CD4-positive, alpha-beta T cell treated with Interleukin-15 for 4 hours (primary cell): ENCODE results near the gene RNF126.
"Not testable (repeated sequence)": the region's sequence is repeated elsewhere in the genome, so short reads cannot be mapped to it uniquely, and the experiment has no call there.

Source experiments
- DNase-seq: peaks from one replicate; pipeline ENCODE4 v3.0.0-alpha.2; 2020; ENCODE audit warnings: low spot score

The RNF126 gene

DNA sequence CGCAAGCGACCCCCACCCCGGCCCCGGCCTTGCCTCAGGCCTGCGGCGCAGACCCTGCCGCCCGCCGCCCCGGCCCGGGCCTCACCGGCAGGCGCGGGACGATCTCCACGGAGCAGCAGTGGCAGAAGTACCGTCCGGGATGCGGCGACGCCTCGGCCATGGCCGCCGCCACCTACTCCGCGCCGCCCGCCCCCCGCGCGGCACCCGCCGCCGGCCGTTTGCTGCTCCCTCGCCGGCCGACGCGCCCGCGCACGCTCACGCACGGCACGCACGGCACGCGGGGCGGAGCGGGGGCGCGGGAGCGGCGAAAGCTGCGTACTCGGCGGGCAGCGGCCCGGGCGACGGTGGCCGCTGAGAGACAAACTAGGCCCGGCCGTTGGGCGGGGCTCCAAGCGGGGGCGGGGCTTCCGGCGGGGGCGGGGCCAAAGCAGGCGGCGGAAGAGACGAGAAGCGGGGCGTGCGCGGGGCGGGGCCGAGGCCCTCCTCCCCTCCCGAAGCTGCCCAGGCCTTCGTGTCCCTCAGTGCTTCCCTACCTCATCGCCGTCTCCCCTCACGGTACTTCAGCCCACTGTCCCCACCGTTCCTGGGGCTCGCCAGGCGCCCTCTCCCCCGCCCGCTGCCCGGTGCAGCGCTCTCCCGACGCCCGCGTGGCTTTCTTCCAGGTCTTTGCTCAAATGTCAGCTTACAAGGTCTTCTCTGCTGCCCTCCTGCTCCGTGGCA lies at the start of gene RNF126:
TSS of gene RNF126 (minus strand) at position 253 of the 720 bp plus-strand sequence. CDS start at position 160, 93 bp downstream.
- peak; percentile 96 for DNase-seq

DNA sequence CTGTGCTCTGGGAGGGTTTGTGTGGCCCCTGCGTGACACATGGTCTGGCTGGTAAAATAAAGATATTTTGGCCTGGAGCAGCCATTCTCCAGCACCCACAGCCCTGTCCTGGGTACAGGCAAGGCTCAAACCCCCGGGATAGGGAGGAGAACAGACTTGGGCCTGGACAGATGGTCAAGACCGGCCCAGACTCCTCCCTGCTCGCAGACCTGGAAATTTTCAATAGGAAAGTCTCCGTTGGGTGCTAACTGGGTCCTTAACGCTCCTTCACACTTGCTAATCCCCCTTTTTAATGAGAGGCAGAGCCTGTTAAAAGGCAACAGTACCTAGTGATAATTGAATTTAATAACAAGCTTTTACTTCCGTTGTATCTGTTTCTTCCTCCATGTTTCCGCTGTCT lies 48.2 kb upstream of the RNF126 start:
- no peak for DNase-seq

DNA sequence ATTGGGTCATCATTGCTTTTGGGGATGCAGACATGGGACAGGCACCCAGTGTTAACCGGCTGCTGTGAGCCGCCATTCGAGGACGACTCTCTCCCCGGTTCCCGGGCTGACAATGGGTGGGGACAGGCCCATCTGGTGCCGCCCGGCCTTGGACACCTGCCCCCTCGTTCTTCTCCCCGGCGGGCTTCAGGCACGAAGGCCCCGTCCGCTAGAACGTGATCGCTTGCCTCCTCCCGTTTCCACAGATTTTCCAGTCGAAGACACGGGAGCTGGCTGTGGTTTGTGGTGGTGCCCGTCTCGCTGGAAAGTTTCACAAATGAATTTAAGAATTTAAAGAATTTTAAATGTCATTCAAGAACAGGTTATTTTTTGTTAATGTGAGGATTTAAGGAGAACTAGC lies 47.8 kb upstream of the RNF126 start:
- DNase-seq: no peak

DNA sequence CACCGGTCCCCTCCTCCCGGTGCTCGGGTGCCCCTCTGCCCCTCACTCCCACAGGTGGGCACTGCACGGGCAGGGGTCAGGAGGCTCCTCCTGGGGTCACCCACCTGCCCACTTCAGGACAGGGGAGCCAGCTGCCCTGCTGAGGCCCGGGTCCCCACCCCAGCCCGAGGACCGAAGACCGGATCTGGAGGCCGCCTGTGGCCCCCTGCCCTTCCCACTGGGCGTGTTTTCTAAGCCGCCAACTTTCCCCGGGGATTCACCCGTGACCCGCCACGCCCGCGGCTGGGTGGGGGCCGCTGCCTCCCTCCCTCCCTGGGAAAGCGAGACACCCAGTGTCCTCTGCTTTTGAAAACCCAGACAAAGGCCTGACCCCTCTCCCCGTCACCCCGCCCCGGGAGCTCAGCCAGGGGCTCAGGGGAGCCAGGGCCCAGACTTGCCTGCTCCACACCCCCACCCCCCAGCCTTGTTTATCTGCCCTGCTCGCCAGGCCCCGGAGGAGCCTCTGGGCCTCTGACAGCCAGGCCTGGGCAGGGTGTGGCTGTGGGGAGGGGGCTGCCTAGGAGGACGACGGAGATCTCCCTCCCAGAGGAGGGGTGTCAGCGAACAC lies 47.1 kb upstream of the RNF126 start:
- no peak for DNase-seq

DNA sequence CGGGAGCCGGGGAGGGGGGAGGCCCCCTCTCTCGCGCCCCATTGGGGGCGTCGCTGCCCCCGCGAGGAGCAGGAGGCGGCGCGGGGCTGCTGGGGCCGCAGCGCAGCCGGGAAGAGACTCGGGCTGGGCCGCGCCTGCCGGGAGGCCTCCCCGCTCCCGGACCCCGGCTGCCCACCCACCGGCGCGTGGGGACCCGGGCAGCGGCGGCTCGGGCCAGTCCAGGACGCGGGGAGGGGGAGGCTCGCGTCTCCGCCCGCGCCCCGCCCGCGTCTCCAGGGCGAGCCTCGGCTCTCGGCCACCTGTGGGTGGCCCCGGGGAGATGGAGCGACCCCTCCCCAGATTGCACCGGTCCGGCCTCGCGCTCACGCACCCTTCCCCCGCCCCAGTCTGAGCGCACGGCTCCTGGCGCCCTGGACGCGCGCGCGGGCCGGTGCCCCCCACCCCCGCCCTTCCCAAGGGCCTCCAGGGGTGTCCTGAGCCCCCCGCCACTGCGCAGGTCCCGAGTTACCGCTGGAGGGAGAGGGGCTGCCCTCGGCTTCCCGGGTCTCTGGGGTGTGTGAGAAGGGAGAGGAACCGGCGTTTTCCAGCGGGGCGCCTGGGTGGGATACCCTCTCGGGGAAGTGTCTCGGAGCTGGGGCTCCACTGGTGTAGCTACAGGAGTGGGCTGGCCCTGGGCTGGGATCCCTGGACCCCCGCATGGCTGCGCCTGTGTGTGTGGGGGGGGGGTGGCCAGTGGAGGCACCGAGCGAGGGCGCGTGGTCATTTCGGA lies 46.4 kb upstream of the RNF126 start:
- DNase-seq: no peak

DNA sequence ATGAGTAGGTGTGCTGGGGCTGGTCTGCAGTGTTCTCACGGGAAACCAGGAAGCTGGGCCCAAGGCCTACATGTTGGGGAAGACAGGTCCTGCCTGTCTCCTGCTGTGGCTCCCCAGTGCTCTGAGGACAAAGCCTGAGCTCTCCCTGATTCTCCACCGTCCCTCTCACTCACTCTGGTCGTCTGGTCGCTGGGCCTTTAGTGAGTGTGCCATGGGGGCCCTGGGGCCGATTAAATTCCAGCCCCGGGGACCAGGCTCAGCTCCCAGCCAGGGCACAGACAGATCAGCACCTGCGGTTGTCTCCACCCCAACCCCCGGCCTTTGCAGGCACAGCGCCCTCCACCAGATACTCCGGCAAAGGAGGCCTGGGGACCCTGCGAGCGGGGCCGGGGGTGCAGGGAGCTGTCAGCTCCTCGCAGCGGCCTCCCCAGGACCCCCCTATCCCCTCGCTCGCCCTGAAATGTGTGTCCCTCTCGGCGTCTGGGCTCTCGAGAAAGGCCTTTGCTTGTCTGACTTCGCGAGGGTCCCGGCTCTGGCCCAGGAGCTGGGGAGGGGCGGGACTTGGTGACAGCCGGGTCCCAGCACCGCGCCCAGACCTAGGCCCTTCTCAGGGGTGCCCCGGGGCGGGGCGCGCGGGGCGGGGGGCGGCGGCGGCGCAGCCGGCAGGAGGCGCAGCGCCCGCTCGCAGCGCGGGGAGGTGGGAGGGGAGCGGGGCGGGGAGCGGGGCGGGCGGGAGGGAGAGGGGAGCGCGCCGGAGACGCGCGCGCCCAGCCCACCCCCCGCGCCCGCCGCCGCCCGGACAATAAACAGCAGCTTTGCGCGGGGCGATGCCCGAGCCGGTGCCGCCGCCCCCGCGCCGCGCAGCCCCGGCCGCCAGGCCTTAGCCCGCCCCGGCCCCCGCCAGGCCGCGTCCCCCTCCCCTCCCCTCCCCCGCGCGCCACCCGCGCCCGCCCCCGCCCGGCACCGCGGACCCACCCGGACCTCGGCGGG lies 45.4 kb upstream of the RNF126 start, which contains the start of gene PALM:
TSS of gene PALM (plus strand) at position 782 of the 990 bp plus-strand sequence. CDS start 212 bp downstream, outside the sequence.
- no peak for DNase-seq

DNA sequence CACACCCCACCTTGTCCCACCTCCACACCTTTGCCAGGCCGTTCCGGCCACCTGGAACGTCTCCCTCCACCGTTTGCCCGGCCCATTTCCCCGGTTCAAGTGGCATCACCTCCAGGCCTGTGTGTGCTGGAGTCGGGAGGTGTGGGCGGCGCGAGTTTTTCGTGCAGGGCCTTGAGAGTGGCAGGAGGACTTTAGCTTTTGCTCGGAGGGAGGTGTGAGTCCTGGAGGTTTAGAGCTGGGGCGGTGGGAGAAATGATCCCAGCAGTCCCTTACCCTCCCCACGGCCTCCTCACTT lies 41.4 kb upstream of the RNF126 start:
- DNase-seq: no peak

DNA sequence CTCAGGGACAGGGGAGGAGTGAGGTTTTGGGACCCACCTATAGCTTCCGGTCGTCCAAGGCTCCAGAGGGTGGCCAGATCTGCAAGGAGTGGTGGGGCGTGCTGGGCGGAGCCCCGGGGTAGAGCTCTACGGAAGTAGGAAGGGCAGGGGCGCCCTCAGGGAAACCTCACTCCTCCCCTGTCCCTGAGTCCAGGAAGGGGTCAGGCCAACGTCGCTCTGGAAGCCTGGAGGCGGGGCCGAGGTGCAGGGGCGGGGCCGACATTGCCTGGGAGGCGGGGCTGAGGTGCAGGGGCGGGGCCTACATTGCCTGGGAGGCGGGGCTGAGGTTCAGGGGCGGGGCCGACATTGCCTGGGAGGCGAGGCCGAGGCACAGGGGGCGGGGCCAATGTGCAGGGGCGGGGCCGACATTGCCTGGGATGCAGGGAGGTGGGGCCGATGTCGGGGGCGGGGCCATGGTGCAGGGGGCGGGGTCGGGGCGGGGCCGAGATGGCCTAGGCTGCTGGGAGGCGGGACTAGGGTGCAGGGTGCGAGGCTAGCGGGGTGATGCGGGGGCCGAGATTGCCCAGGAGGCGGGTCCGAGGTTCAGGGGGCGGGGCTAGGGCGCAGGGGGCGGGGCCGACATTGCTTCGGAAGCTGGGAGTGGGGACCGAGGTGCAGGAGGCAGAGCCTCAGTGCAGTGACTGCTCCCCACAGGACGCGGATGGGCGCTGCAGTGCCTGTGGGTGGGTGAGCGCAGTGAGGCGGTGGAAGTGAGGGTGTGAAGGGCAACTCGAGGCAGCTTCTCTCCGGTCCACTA lies 40.8 kb upstream of the RNF126 start:
- DNase-seq: peak; percentile 33

DNA sequence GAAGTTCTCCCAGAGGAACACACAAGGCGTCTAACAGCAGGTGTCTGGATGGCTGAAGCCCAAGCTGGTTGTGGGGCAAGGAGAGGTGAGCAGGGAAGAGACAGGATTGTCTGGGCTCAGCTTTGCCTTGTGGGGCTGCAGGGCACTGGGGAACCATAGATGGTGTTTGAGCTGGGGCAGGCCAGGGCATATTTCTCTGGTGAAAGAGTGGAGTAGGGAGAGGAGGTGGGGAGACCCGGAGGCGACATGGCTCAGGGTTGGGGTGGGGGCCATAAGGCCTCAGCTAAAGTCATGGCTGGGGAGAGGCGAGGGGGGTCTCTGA lies 40.3 kb upstream of the RNF126 start:
- no peak for DNase-seq

DNA sequence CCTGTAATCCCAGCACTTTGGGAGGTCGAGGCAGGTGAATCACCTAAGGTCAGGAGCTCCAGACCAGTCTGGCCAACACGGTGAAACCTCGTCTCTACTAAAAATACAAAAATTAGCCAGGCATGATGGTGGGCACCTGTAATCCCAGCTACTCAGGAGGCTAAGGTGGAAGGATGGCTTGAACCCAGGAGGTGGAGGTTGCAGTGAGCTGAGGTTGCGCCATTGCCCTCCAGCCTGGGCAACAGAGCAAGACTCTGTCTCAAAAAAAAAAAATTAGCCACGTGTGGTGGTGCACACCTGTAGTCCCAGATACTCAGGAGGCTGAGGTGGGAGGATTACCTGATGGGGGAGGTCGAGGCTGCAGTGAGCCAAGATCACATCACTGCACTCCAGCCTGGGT lies 39.8 kb upstream of the RNF126 start:
- not testable (repeated sequence) for DNase-seq

DNA sequence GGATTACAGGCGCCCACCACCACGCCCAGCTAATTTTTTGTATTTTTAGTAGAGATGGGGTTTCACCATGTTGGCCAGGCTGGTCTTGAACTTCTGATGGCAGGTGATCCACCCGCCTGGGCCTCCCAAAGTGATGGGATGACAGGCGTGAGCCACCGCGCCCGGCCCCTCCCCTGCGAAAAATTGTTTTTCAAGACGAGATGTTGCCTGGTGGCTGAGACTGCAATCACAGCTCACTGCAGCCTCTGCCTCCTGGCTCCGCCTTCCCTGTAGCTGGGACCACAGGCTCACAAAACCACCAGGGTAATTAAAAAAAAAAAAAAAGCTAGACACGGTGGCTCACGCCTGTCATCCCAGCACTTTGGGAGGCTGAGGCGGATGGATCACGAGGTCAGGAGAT lies 36.9 kb upstream of the RNF126 start:
- DNase-seq: not testable (repeated sequence)

DNA sequence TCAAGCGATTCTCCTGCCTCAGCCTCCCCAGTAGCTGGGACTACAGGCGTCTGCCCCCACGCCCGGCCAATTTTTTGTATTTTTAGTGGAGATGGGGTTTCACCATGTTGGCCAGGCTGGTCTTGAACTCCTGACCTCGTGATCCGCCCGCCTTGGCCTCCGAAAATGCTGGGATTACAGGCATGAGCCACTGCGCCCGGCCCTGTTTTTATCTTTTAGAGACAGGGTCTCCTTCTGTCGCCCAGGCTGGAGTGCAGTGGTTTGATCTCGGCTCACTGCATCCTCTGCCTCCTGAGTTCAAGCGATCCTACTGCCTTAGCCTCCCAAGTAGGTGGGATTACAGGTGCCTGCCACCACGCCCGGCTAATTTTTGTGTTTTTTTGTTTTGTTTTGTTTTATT lies 35.5 kb upstream of the RNF126 start:
- DNase-seq: not testable (repeated sequence)

DNA sequence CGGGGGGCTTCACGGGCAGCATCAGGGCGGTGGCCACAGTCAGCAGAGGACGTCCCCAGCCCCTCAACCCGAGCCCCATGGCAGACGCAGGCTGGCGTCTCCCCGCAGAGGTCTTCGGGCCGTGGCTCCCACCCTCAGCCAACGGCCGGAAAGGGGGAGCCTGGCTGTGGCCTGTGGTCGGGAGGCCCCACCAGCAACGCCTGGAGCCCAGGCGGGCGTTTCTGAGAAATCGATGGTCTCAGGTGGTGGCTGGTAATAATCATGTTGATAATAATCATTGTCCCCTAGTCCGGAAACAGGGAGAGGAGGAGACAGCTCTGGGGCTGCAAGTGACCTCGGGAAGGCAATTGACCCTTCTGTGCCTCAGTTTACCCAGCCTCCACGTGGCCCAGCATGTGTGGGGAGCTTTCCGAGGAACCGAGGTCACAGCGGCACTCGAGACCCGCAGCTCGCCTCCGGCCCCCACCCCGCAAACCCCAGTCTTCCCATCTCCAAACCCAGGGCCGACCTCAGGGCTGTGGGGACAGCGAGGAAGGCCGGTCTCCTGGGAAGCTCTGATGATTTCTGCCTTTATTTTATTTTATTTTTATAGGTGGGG lies 32.4 kb upstream of the RNF126 start, which contains the start of gene PRSS57:
TSS of gene PRSS57 (minus strand) at position 101 of the 598 bp plus-strand sequence. CDS start at position 79, 22 bp downstream.
- no peak for DNase-seq

DNA sequence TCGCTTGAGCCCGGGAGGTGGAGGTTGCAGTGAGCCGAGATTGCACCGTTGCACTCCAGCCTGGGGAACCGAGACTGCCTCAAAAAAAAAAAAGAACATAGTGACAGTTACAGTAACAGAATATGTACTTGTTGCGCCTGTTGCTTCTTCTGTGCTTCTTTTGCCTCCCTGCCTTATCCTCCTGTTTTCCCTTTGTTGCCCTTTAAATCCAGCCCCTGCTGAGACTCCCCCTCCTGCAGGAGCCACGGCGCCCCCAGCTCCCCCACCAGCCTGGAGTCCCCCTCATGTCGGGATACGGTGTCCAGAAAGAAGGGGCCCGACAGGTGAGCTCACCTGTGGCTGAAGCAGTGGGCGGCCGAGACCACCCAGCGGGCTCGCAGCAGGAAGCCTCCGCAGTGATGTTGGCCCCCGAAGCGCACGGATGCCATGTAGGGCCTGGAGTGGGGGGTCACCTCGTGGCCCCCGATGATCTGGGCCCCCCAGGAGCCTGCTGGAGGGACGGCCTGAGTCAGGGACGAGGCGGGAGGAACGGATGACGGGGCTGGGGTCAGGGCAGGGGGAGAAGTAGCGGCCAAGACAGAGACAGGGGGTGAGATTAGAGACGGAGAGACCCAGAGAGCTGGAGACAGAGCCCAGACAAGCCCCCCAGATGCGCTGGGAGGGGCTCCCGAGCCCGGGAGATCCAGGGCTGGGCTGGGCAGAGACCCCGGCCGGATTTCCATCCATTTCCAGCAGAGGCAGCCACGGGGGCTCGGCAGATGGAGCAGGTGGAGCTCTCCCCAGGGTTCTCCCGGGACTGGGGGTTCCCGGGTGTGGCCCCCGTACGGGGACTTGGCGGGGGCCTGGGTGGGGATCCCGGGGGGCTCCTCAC lies 31.7 kb upstream of the RNF126 start:
- no peak for DNase-seq

DNA sequence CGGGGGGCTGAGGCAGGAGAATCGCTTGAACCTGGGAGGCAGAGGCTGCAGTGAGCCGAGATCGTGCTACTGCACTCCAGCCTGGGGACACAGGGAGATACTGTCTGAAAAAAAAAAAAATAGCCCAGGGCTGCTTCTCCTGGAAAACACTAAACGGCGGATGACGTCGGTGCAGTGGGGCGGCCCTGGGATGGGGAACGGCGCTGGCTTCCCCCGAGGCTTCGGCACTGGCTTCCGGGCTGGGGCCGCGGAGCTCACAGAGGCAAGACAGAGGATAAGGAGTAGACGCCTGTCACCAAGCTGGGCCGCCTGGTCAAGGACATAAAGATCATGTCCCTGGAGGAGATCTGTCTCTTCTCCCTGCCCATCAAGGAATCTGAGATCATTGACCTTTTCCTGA lies 27.2 kb upstream of the RNF126 start:
- DNase-seq: no peak

DNA sequence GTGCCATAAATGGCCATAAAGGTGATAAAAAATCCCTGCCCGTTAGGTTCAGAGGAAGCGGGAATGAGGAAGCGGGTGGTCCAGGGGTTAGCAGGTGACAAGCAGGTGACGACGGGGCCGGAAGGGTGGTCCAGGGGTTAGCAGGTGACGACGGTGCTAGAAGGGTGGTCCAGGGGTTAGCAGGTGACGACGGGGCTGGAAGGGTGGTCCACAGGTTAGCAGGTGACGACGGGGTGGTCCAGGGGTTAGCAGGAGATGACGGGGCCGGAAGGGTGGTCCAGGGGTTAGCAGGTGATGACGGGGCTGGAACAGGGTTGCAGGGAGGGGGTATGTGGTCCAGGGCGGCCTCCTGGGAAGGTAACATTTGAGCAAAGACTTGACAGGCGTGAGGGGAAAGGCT lies 26.0 kb upstream of the RNF126 start:
- DNase-seq: no peak

DNA sequence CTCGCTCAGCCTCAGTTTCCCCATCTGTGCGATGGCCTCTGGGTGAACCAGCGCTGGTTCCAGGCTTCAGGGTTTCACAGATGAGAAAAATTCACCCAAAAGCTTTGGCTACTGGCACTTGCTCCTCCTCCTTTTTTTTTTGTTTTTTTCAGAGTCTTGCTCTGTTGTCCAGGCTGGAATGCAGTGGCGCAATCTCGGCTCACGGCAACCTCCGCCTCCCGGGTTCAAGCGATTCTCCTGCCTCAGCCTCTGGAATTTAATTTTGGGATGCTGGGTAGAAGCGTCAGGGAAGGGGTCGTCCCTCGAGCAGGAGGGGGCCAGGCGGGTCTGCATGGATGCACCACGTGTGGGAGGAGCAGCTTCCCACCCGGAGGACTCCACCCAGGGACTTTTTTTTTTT lies 25.2 kb upstream of the RNF126 start:
- no peak for DNase-seq

DNA sequence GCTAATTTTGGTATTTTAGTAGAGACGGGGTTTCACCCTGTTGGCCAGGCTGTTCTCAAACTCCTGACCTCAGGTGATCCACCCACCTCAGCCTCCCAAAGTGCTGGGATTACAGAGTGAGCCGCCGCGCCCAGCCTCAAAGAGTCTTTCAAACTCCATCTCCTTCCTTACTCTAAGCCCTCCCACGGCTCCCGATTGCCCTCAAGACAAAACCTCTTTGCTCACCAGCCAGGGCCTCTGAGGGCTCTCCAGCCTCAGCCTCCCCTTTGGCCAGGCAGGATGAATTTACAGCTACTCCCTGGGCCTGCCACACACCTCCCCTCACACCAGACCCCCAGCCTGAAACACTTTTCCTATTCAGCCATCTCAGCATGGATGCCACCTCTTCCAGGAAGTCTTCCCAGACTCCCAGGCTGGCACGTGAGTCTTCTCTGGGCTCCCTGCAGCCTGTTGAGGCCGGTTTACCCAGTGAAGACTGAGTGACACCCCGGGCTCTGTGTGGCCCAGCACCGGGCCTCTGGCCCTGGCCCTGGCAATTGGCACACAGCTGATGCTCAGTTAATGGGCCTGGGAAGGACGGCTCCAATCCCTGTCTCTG lies 24.7 kb upstream of the RNF126 start:
- no peak for DNase-seq

DNA sequence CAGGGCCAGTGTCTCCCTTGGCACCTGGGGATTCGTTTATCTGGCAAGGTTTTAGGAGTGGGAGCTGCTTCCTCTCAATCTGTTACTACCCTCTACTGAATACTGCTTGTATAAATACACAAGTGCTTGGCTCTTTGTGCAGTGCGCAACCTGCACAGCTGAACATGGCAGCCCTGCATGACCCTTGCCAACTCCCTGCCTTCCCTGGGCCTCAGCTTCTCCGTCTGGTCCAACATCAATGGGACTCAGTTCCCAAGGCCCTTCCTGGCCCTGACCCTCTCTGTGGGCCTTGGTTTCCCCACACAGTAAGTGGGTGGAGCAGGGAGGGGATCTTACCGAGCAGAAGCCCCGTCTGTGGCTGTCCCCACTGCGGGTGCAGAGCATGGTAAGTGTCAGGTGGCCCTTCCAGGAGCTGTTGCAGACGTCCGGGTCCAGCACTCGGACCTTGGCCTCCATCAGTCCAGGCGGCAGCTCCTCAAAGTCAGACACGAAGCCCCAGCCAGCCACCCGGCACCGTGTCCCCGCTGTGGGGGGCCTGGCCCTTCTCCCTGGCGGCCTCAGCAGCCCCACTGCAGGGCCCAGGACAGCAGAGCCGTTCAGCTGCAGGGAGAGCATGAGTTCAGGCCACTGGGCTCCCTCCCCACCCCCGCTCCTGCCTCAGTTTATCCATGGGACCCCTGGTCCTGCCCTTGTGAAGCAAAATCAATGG lies 23.7 kb upstream of the RNF126 start:
- DNase-seq: no peak
